NCI-H2227 treated with DMSO at 0.1 percent for 48 hours (cell line): Measurements from ENCODE around the gene RUNX1.

Source experiments
- DNase-seq: peaks from one replicate; lab custom pipeline; 2025; lab: John Stamatoyannopoulos, UW

Gene RUNX1

GRCh38 chr21:34825101-34825500 lies 224.0 kb downstream of the RUNX1 start:
- DNase-seq = no peak

- no peak for DNase-seq
These were observed 224.8 kb downstream of the RUNX1 start for GRCh38 chr21:34824314-34824713.

DNA sequence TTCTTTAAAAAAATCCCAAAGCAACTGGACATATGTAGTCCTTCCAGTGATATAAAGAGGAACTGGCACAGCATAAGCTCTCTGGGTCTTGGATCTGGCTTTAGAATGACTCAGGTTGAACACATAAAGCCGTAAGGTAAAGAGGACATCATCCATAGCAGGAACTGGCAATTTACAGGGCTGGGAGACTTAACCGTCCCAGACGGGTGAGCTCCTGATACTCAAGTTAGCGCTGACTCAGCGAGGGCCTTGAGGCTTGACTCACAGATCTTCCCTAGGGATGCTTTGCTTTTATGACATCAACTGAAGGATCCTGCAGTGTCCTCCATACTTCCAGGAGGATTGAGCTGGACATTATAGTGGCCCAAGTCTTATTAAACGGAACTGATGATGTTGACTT lies 226.2 kb downstream of the RUNX1 start:
- no peak for DNase-seq

- no peak for DNase-seq
These were observed 226.9 kb downstream of the RUNX1 start for GRCh38 chr21:34822168-34822567.

DNA sequence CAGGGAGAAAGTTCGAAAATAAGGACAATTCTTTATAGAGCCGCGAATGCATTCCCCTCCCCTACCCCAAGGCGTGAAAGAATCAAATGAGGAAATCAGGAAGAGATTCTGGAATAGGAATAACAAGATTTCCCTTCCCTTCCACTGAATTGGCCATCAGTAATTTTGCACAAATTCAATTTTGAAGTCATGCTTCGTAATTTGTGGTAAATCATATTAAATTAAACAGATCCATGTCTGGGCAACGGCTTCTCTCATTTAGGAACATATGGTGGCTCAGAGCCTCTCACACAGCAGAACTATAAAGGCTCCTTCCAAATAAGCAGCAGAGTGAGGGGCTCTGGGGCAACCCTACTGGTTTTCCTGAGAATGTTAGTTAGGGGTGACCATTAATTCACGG lies 227.4 kb downstream of the RUNX1 start:
- DNase-seq = no peak

DNA sequence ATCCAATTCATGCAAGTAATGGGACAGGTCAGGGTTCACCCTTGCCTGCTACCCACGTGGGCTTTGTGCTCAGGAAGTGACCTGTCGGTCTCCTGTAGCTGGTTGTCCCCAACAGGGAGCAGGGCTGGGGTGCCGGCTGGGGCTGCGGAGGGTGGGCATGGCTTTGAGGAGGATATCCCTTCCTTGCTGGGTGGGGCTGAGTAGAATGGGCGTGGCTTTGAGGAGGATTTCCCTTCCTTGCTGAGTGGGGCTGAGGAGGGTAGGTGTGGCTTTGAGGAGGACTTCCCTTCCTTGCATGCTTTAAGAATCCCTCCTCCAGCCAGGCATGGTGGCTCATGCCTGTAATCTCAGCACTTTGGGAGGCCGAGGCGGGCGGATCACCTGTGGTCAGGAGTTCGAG lies 229.1 kb downstream of the RUNX1 start:
- DNase-seq = no peak

- DNase-seq = no peak
These were observed 229.6 kb downstream of the RUNX1 start for GRCh38 chr21:34819357-34819999.

GRCh38 chr21:34818662-34819158 lies 230.4 kb downstream of the RUNX1 start:
- no peak for DNase-seq

DNA sequence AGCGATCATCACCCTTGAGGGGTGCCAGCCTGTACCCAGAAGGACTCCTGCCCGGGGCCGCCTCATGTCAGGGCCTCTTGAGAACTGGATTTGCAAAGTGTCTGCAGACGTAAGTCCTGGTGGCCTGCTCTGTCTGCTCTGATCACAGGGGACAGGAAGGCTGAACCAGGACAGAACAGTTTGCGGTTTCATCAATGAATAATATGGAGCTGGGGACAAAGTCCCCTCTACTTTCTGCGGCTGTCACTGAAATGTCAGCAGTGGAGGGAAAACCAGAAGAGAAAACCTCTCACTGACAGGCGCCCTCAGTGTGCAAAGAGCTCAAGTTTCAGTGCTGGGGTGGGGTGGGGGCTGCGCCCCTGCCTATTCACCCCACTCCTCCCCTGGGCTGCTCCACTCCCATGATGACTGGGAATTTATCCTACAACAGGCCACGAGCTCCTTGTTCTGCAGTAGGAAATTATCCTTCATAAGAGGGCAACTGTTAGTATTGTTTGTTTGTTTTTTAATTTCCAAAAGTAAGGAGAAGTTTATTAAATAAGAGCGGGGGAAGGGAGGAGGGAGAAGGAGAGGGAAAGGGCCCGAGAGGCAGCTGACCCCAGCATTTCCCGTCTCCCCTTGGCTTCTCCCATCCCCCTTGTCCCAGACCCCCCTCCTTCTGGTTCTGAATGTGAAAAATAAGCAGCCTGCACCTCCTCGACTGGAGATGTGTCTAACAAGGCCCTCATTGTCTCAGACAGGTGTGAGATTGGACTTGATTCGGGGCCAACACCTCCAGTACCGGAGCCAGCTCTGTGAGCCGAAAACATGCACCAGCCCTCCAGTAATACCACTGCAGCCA lies 231.1 kb downstream of the RUNX1 start:
- DNase-seq = no peak

DNA sequence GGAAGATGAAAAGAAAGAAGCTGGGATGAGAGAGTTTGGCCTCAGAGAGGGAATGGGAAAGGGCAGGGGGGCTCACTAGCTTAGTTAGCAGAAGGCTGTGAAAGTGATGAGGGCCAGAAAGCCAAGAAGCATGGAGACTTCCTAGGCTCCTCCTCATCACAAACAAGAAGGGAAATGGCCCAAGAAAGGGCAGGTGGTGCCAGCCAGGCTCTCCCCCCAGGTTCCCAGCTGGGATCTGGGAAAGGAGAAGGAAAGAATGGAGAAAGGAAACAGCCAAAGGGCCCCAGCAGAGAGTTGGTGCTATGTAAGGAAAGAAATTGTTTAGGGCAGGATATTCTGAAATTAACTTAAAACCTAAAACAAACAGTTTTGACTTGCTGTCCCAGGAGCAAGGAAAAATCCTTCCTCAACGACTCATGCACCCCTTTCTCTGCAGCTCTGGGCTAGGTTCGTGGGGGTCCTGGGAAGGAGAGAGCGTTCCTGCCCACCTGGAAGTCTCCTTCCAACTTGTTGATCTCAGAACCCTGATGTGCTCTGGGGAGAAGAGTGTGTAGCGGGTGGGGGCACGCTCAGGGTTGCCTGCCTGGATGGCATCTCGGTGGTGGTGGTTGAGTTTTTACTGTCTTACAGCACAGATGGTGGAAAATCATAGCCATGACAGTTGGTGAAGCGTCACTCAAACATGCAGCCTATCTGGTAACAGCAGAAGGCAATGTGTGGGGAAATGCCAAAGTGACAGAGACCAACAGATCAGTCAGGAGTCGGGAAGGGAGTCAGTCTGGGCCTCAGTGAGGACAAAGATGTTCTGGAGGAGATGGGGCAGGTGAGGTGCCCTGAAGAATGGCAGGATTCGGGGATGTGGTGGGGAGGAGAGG lies 233.0 kb downstream of the RUNX1 start:
- no peak for DNase-seq

- DNase-seq = no peak
These were observed 234.6 kb downstream of the RUNX1 start for GRCh38 chr21:34814529-34814951.

- DNase-seq = no peak
These were observed 235.7 kb downstream of the RUNX1 start for GRCh38 chr21:34813266-34813894.

DNA sequence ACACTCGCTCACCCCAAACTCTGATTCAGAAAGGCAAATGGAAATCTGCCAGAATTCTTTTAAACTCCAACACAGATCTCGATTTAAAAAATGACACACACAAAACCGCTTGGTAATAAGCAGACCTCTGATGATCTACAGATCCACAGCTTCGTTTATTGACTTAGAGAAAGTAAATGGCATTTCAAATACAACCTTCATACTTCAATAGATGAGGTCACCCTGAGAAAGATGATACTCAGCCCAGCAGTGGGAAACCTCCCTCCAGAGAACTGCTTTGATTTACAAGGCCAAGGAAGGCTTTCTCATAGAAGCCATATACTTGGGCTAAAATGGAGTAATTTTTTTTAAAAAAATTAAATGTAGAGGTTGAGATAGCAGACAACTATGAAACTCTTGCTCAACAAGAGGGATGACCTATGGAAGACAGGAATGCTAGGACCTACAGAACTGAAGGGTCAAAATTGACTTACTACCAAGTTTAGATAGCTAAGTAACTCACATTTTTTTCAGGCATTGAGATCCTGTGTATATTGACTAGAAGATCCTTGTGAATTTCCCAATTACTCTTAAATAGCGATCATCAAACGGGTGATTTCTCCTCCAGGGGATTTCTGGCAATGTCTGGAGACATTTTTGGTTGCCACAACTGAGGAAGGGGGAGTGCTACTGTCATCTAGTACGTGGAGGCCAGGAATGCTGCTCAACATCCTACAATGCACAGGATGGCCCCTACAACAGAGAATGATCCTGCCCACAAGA lies 236.4 kb downstream of the RUNX1 start:
- DNase-seq = no peak

- no peak for DNase-seq
These were observed 237.7 kb downstream of the RUNX1 start for GRCh38 chr21:34811368-34811767.

- DNase-seq = no peak
These were observed 238.3 kb downstream of the RUNX1 start for GRCh38 chr21:34810786-34811185.

DNA sequence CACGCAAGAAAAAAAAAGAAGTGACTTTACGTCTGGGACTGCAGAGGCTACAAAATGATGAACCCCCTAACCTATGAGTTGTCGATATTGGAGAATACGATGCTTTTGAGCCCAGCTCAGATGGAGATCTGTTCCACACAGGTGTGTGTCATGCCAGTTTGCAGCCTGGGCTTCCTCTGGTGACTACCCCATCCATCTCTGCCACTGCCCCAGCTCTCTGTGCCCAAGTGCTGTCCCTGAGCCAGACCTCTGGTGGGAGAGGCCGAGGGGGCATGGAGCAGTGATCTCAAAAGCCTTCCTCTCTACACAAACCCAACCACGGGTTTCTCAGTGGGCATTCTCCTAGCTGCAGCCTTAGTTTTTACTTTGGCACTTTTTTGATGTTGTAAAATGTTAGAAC lies 239.3 kb downstream of the RUNX1 start:
- DNase-seq = no peak

DNA sequence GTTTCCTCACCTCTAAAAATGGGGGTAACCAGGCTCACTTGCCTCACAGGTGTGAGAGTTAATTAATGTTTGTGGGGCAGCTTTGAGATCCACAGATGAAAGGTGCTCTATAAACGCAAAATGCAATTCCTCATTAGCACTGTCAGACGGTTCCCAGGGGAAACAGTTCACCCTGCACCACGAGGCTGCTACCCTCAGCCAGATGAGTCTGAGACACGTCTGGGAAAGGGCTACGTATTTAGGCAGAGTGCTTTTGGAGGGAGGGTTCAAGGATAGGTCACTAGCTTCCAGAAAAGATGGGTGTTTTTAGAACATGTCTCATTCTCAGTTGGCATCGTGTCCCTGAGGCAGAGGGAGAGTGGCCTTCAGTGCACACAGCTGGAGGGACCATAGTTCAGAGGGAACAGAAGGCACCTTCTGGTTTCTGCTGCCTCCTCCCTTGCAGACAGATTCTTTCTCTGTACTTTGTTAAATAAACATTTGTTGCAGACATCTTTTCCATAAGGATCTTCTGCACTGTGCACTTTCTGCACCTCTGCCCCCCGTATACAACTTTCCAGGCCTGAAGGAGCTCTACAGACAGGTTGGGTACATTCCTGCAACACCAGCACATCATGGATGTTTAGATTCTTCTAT lies 240.4 kb downstream of the RUNX1 start:
- DNase-seq = no peak

DNA sequence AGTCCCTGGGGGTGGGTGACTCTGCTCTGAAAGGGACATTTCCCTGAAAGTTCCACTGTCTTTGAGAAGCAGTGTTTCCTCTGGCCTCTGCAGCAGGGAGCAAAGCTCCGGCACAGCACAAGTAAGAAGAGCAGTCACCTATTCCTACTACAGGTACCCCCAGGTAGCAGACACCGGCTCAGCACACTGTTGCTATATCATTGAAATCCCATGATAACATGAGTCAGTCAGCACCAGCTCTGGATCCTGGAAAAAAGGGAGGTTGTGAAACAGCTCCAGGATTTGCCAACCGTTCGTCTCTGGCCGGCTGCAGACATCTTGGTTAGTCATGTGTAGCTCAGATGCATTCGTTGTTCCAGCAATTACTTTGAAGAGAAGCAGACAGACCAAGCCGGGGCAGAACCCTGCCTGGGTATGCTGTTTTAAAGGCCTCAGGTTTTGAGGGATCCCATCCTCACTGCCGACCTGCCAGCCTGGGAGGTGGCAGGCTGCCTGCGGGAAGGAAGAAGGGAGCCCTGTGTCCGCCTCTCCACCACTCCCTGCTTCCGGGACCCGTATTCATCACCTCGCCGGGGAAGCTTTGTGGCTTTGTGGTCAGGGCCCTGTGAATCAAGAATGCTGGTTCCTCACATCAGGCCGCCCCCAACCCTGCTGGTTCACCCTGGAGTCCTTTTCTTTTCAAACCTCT lies 241.1 kb downstream of the RUNX1 start:
- no peak for DNase-seq

DNA sequence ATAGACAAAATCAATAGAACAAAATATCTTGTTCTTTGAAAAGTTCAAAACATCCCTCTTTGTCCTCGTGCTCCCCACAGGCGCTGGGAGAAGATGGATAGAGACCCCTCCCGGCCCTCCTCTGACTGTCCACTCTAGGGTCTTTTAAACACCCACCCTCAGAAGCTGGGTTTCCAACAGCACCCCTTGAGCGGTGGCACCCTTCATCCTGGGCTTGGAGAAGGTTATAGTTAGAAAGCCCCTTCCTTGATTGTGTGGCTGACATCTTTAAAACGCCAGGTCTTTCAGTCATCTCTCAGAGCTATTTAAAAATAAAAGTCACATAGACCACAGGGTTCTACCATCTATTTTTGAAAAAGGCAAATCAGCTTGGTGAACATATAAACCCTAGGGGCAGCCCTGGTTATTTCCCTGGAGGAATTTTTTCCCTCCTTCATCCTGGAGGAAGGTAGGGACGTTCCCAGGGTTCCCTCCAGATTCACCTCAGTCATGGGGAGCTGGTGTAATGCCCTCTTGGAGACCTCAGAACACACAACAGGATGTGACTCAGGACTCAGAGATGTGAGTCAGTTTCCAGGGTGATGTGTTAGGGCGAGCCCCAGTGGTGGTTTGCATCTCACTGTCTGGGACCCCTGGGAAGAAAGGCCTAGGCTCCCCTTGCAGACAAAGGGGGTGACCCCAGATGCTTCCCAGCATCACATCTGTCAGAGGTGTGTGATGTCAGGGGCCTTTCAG lies 241.8 kb downstream of the RUNX1 start:
- DNase-seq = no peak
